ENCODE results near the gene PTPRB. TPM values are rescaled to one million over a fixed set of nuclear protein-coding genes. Genes with fewer than 3 reads are reported as not detected.
"Not testable (repeated sequence)": the region's sequence is repeated elsewhere in the genome, so short reads cannot be mapped to it uniquely, and the experiment has no call there.

PTPRB gene
- total RNA-seq, 1 donor from 2014 or later = 1.9 TPM

DNA sequence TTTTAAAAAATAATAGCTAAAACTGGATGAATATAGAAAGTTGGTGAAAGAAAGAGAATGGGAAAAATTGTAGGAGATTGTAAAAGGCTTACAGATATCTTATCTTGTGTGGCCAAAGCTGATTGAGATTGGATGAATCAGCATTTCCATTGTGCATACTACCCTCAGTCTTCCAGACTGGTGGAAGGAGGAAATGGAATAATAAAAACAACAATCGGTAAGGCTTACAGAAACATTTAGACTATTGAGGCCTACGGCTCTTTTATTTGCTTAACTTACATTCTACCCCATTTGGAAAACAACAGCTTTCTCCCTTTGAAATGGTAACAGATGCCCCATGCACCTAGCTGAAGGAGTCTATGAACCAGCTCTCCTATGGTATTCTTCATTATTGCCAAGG lies 129.8 kb downstream of the PTPRB start:
- H3K36me3 Mint-ChIP-seq = peaks cover 2% of the 10 kb centered on the region
- no peak overlapping the region for H3K4me3 Mint-ChIP-seq
- no peak for DNase-seq (ENCODE audit: low spot score in 2 of 2, unreplicated experiment in 2 of 2)
- no peak for TF ChIP-seq CTCF (IDR thresholded peaks at IDR 0.05; ENCODE audit: unreplicated experiment)
- H3K27ac Mint-ChIP-seq = no peak overlapping the region
- H3K27me3 Mint-ChIP-seq (ENCODE audit: low read depth) = no peaks in the 10 kb centered on the region
- no peaks in the 10 kb centered on the region for H3K4me1 Mint-ChIP-seq
- peaks cover 24% of the 10 kb centered on the region for H3K9me3 Mint-ChIP-seq

GRCh38 chr12:70497508-70497907 lies 139.7 kb downstream of the PTPRB start:
- Mint-ChIP-seq H3K27ac (no peak overlapping the region), H3K4me3 (no peak overlapping the region), H3K4me1 (no peaks in the 10 kb centered on the region), H3K27me3 (ENCODE audit: low read depth) (no peaks in the 10 kb centered on the region), H3K36me3 (no peaks in the 10 kb centered on the region), H3K9me3 (peaks cover 57% of the 10 kb centered on the region)
- DNase-seq (ENCODE audit: low spot score in 2 of 2, unreplicated experiment in 2 of 2) = no peak
- no peak for TF ChIP-seq CTCF (IDR thresholded peaks at IDR 0.05; ENCODE audit: unreplicated experiment)

DNA sequence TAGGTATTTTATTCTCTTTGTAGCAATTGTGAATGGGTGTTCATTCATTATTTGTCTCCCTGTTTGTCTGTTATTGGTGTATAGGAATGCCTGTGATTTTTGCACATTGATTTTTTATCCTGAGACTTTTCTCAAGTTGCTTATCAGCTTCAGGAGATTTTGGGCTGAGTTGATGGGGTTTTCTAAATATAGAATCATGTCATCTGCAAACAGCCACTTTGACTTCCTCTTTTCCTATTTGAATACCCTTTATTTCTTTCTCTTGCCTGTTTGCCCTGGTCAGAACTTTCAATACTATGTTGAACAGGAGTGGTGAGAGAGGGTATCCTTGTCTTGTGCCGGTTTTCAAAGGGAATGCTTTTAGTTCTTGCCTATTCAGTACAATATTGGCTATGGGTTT lies 144.3 kb downstream of the PTPRB start:
- H3K4me1 Mint-ChIP-seq; H3K27me3 Mint-ChIP-seq (ENCODE audit: low read depth); H3K4me3 Mint-ChIP-seq; H3K27ac Mint-ChIP-seq; DNase-seq (ENCODE audit: low spot score in 2 of 2, unreplicated experiment in 2 of 2); H3K36me3 Mint-ChIP-seq: not testable (repeated sequence)
- H3K9me3 Mint-ChIP-seq = peaks cover 67% of the 10 kb centered on the region

- H3K27me3 Mint-ChIP-seq (ENCODE audit: low read depth); H3K27ac Mint-ChIP-seq; H3K36me3 Mint-ChIP-seq; H3K4me1 Mint-ChIP-seq; H3K4me3 Mint-ChIP-seq; DNase-seq (ENCODE audit: low spot score in 2 of 2, unreplicated experiment in 2 of 2): not testable (repeated sequence)
- H3K9me3 Mint-ChIP-seq = peaks cover 74% of the 10 kb centered on the region
These were observed 146.3 kb downstream of the PTPRB start for GRCh38 chr12:70490928-70491327.

- H3K36me3 Mint-ChIP-seq = no peaks in the 10 kb centered on the region
- no peaks in the 10 kb centered on the region for H3K27me3 Mint-ChIP-seq (ENCODE audit: low read depth)
- no peak for TF ChIP-seq CTCF (IDR thresholded peaks at IDR 0.05; ENCODE audit: unreplicated experiment)
- H3K4me3 Mint-ChIP-seq = no peak overlapping the region
- H3K4me1 Mint-ChIP-seq = peaks cover 9% of the 10 kb centered on the region
- H3K9me3 Mint-ChIP-seq = peaks cover 46% of the 10 kb centered on the region
- DNase-seq (ENCODE audit: low spot score in 2 of 2, unreplicated experiment in 2 of 2) = no peak
- H3K27ac Mint-ChIP-seq = no peak overlapping the region
These were observed 149.8 kb downstream of the PTPRB start for GRCh38 chr12:70487440-70487839.

- Mint-ChIP-seq H3K9me3 (peaks cover 42% of the 10 kb centered on the region), H3K4me3 (no peak overlapping the region), H3K27me3 (ENCODE audit: low read depth) (no peaks in the 10 kb centered on the region), H3K36me3 (no peaks in the 10 kb centered on the region), H3K4me1 (peaks cover 12% of the 10 kb centered on the region), H3K27ac (no peak overlapping the region)
- DNase-seq (ENCODE audit: low spot score in 2 of 2, unreplicated experiment in 2 of 2) = no peak
- no peak for TF ChIP-seq CTCF (IDR thresholded peaks at IDR 0.05; ENCODE audit: unreplicated experiment)
These were observed 150.6 kb downstream of the PTPRB start for GRCh38 chr12:70486588-70486987.

GRCh38 chr12:70485704-70486103 lies 151.5 kb downstream of the PTPRB start:
- no peak for DNase-seq (ENCODE audit: low spot score in 2 of 2, unreplicated experiment in 2 of 2)
- peaks cover 38% of the 10 kb centered on the region for H3K9me3 Mint-ChIP-seq
- H3K36me3 Mint-ChIP-seq = no peaks in the 10 kb centered on the region
- H3K4me1 Mint-ChIP-seq = peaks cover 12% of the 10 kb centered on the region
- no peak overlapping the region for H3K4me3 Mint-ChIP-seq
- TF ChIP-seq CTCF (IDR thresholded peaks at IDR 0.05; ENCODE audit: unreplicated experiment) = no peak
- H3K27ac Mint-ChIP-seq = no peak overlapping the region
- no peaks in the 10 kb centered on the region for H3K27me3 Mint-ChIP-seq (ENCODE audit: low read depth)
